Osteoblast (primary cell): ENCODE data around the gene LETM1. TPM values are rescaled to one million over a fixed set of nuclear protein-coding genes. Genes with fewer than 3 reads are reported as not detected.

ENCODE experiments used
- DNase-seq: peaks from one replicate; pipeline ENCODE4 v3.0.0; 2011; ENCODE audit warnings: low spot score, mixed read lengths; ENCODE audit not compliant: insufficient read length; ENCODE audit errors: missing footprints
- H2AFZ ChIP-seq: 2 replicates; pipeline ENCODE4 v1.6.0; 2011; ENCODE audit warnings: mild to moderate bottlenecking, low read length
- H3K27ac ChIP-seq: 2 replicates; pipeline ENCODE4 v1.5.1; 2011; ENCODE audit warnings: mild to moderate bottlenecking, low read depth, low read length, moderate library complexity
- H3K27me3 ChIP-seq: 2 replicates; pipeline ENCODE4 v1.6.0; 2012; ENCODE audit warnings: mild to moderate bottlenecking, control low read depth, inconsistent platforms, low read length, moderate library complexity; ENCODE audit not compliant: insufficient read depth
- H3K36me3 ChIP-seq: 2 replicates; pipeline ENCODE4 v1.5.1; 2011; ENCODE audit warnings: mild to moderate bottlenecking, low read length, control low read depth, moderate library complexity; ENCODE audit not compliant: insufficient read depth
- H3K4me1 ChIP-seq: 2 replicates; pipeline ENCODE4 v1.5.1; 2011; ENCODE audit warnings: mild to moderate bottlenecking, low read length, control low read depth, moderate library complexity; ENCODE audit not compliant: insufficient read depth
- H3K4me2 ChIP-seq: 2 replicates; pipeline ENCODE4 v1.6.0; 2011; ENCODE audit warnings: mild to moderate bottlenecking, low read length; ENCODE audit not compliant: insufficient read depth
- H3K4me3 ChIP-seq: fragments of 200-600 bp; sonication (generic); 3 replicates; pipeline ENCODE4 v1.5.1; 2012; ENCODE audit warnings: mild to moderate bottlenecking, low read length, inconsistent platforms; ENCODE audit not compliant: insufficient read depth
- H3K79me2 ChIP-seq: 2 replicates; pipeline ENCODE4 v1.6.0; 2012; ENCODE audit warnings: mild to moderate bottlenecking, low read length, control low read depth, inconsistent platforms; ENCODE audit not compliant: insufficient read depth
- H3K9me3 ChIP-seq: 2 replicates; pipeline ENCODE4 v1.5.1; 2011; ENCODE audit warnings: low read depth, low read length, control low read depth
- H4K20me1 ChIP-seq: 2 replicates; pipeline ENCODE4 v1.6.0; 2012; ENCODE audit warnings: mild to moderate bottlenecking, low read length, control low read depth; ENCODE audit not compliant: insufficient read depth
- CTCF ChIP-seq: IDR thresholded peaks from 2 replicates; pipeline ENCODE4 v1.5.1; 2011; ENCODE audit warnings: mild to moderate bottlenecking, low read depth, low read length, moderate library complexity; ENCODE audit errors: extremely low read depth
- total RNA-seq: library from RNA; depleted of rRNA; stranded (reverse); fragments of >200 nt; gene quantifications from 2 replicates; pipeline ENCODE4 v1.2.3, GENCODE V29; 2012

The LETM1 gene
- total RNA-seq, 1 donor = 75.3 TPM

- Histone ChIP-seq H3K4me1 (no peaks in the 10 kb centered on the region), H3K79me2 (no peaks in the 10 kb centered on the region), H3K9me3 (no peaks in the 10 kb centered on the region), H4K20me1 (no peaks in the 10 kb centered on the region), H3K27ac (no peak overlapping the region), H2AFZ (no peak overlapping the region), H3K4me2 (no peak overlapping the region), H3K4me3 (no peak overlapping the region), H3K36me3 (no peaks in the 10 kb centered on the region), H3K27me3 (no peaks in the 10 kb centered on the region)
- DNase-seq = peak; percentile 95
- TF ChIP-seq CTCF = no peak
These were observed 77.9 kb downstream of the LETM1 start for GRCh38 chr4:1777822-1778641.

- no peaks in the 10 kb centered on the region for H4K20me1 ChIP-seq
- H3K79me2 ChIP-seq = no peaks in the 10 kb centered on the region
- DNase-seq = peak; percentile 90
- no peaks in the 10 kb centered on the region for H3K27me3 ChIP-seq
- no peak for TF ChIP-seq CTCF
- H3K36me3 ChIP-seq = no peaks in the 10 kb centered on the region
- H2AFZ ChIP-seq = no peak overlapping the region
- H3K4me1 ChIP-seq = no peaks in the 10 kb centered on the region
- H3K4me3 ChIP-seq = no peak overlapping the region
- H3K4me2 ChIP-seq = no peak overlapping the region
- H3K9me3 ChIP-seq = no peaks in the 10 kb centered on the region
- H3K27ac ChIP-seq = no peak overlapping the region
These were observed 79.3 kb downstream of the LETM1 start for GRCh38 chr4:1776521-1777161.

- Histone ChIP-seq H3K4me1 (no peaks in the 10 kb centered on the region), H3K4me2 (no peak overlapping the region), H3K9me3 (no peaks in the 10 kb centered on the region), H4K20me1 (no peaks in the 10 kb centered on the region), H2AFZ (peak overlapping the region; percentile 56), H3K4me3 (no peak overlapping the region), H3K36me3 (no peaks in the 10 kb centered on the region), H3K79me2 (no peaks in the 10 kb centered on the region), H3K27ac (no peak overlapping the region), H3K27me3 (no peaks in the 10 kb centered on the region)
- peak; percentile 99 for DNase-seq
- no peak for TF ChIP-seq CTCF
These were observed 80.0 kb downstream of the LETM1 start for GRCh38 chr4:1775731-1776500.

GRCh38 chr4:1773754-1774153 lies 82.2 kb downstream of the LETM1 start:
- peaks cover 8% of the 10 kb centered on the region for H3K27me3 ChIP-seq
- H3K36me3 ChIP-seq = no peaks in the 10 kb centered on the region
- no peak overlapping the region for H3K4me2 ChIP-seq
- no peaks in the 10 kb centered on the region for H3K79me2 ChIP-seq
- no peak overlapping the region for H2AFZ ChIP-seq
- no peaks in the 10 kb centered on the region for H3K4me1 ChIP-seq
- H3K4me3 ChIP-seq = no peak overlapping the region
- no peak for DNase-seq
- no peak for TF ChIP-seq CTCF
- H3K9me3 ChIP-seq = no peaks in the 10 kb centered on the region
- H4K20me1 ChIP-seq = no peaks in the 10 kb centered on the region
- no peak overlapping the region for H3K27ac ChIP-seq
